HCT116 (cell line): ENCODE measurements around the gene ARHGAP42. TPM values are rescaled to one million over a fixed set of nuclear protein-coding genes. Genes with fewer than 3 reads are reported as not detected.

Experiments used
- ATAC-seq: fragments of 200-7000 bp; cut with Tn5 transposase; 2 replicates; pipeline ENCODE4 v1.9.1; 2020; ENCODE audit warnings: mild to moderate bottlenecking, moderate library complexity
- BruUV-seq: library from RNA; stranded (reverse); fragments of 400-500 nt; replicated peaks from 2 replicates; lab custom pipeline; 2021; lab: Mats Ljungman, UMichigan
- CTCF ChIA-PET: fragments of 300-600 bp; sonication (Branson Sonifier 250); formaldehyde crosslinking; loops from one replicate; lab custom pipeline; 2021; ENCODE audit warnings: antibody characterized with exemption; lab: Charles Lee
- POLR2A ChIA-PET: fragments of 300-600, 350-600 bp; sonication (Branson Sonifier 250); formaldehyde crosslinking; loops from one replicate; lab custom pipeline; 2021; ENCODE audit warnings: antibody characterized with exemption; lab: Charles Lee
- RAD21 ChIA-PET, 2 experiments: fragments of 300-600 bp; sonication (Branson Sonifier 250); formaldehyde crosslinking; loops; one replicate each; lab custom pipeline; 2023; ENCODE audit warnings: low total read pairs in 2 of 2; ENCODE audit not compliant: uncharacterized antibody in 2 of 2, unreplicated experiment in 2 of 2, low non-redundant PET in 1 of 2; lab: Charles Lee
- DNase-seq: peaks from one replicate; pipeline ENCODE4 v3.0.0-alpha.2; 2010; ENCODE audit warnings: low read depth, low spot score
- H2AFZ ChIP-seq: fragments of 200-600 bp; shearing (Covaris generic), sonication (generic); 2 replicates; pipeline ENCODE4 v1.6.1; 2017; ENCODE audit warnings: low read depth, mixed run types, mixed read lengths, antibody characterized with exemption, low read length; ENCODE audit not compliant: poor library complexity, severe bottlenecking
- H3K27ac ChIP-seq: 2 replicates; pipeline ENCODE4 v1.5.1; 2012; ENCODE audit warnings: low read depth, low read length
- H3K27me3 ChIP-seq: fragments of 200-600 bp; sonication (generic); 2 replicates; pipeline ENCODE4 v1.6.1; 2016; ENCODE audit warnings: mixed run types, low read length, mixed read lengths; ENCODE audit not compliant: insufficient read depth
- H3K36me3 ChIP-seq, 2 experiments: fragments of 200-500 bp in 1 of 2; fragments of 200-600 bp in 1 of 2; sonication (Bioruptor generic) in 1 of 2; sonication (generic) in 1 of 2; 2 replicates each; pipeline versions ENCODE4 v1.5.1 to v1.6.1; 2014 to 2016; ENCODE audit warnings: low read length in 2 of 2, inconsistent platforms in 1 of 2, mixed read lengths in 1 of 2, mixed run types in 1 of 2; ENCODE audit not compliant: insufficient read depth in 2 of 2, control insufficient read depth in 1 of 2
- H3K4me1 ChIP-seq, 2 experiments: fragments of 200-600 bp in 1 of 2; sonication (generic) in 1 of 2; 2 replicates each; pipeline versions ENCODE4 v1.5.1 to v1.6.1; 2012 to 2017; ENCODE audit warnings: low read length in 2 of 2, inconsistent platforms in 1 of 2, mild to moderate bottlenecking in 1 of 2, mixed read lengths in 1 of 2, mixed run types in 1 of 2, moderate library complexity in 1 of 2; ENCODE audit not compliant: insufficient read depth in 2 of 2, control insufficient read depth in 1 of 2
- H3K4me2 ChIP-seq: fragments of 200-600 bp; sonication (generic); 2 replicates; pipeline ENCODE4 v1.6.1; 2017; ENCODE audit warnings: mixed run types, low read length, mixed read lengths
- H3K4me3 ChIP-seq, 2 experiments: fragments of 200-600 bp in 1 of 2; sonication (generic) in 1 of 2; replicated peaks in 1 of 2; 2 replicates each; pipeline ENCODE4 v1.5.1; 2011 to 2016; ENCODE audit warnings: low read length in 2 of 2, control low read depth in 1 of 2, low read depth in 1 of 2, mild to moderate bottlenecking in 1 of 2, mixed read lengths in 1 of 2, mixed run types in 1 of 2
- H3K79me2 ChIP-seq: fragments of 200-600 bp; sonication (generic); 2 replicates; pipeline ENCODE4 v1.6.1; 2017; ENCODE audit warnings: mild to moderate bottlenecking, mixed run types, low read length, moderate library complexity, mixed read lengths; ENCODE audit not compliant: insufficient read depth
- H3K9ac ChIP-seq: fragments of 200-600 bp; sonication (generic); 2 replicates; pipeline ENCODE4 v1.6.1; 2016; ENCODE audit warnings: low read length, mixed read lengths
- H3K9me2 ChIP-seq: fragments of 200-600 bp; sonication (generic), shearing (Covaris generic); 2 replicates; pipeline ENCODE4 v1.6.1; 2017; ENCODE audit warnings: mixed run types, mild to moderate bottlenecking, moderate library complexity; ENCODE audit not compliant: insufficient read depth
- H3K9me3 ChIP-seq, 2 experiments: fragments of 200-500 bp in 1 of 2; fragments of 200-600 bp in 1 of 2; sonication (Bioruptor generic) in 1 of 2; sonication (generic) in 1 of 2; 2 replicates each; pipeline ENCODE4 v1.6.1; 2014 to 2017; ENCODE audit warnings: low read length in 2 of 2, mixed read lengths in 2 of 2, inconsistent platforms in 1 of 2, low read depth in 1 of 2, mild to moderate bottlenecking in 1 of 2, mixed run types in 1 of 2, moderate library complexity in 1 of 2; ENCODE audit not compliant: control insufficient read depth in 1 of 2, insufficient read depth in 1 of 2
- H4K20me1 ChIP-seq: fragments of 200-600 bp; sonication (generic), shearing (Covaris generic); 2 replicates; pipeline ENCODE4 v1.6.1; 2017; ENCODE audit warnings: mixed run types, mild to moderate bottlenecking, moderate library complexity; ENCODE audit not compliant: insufficient read depth
- CBX3 ChIP-seq: IDR thresholded peaks from 2 replicates; pipeline ENCODE4 v1.6.1; 2012; ENCODE audit warnings: low read depth
- CEBPB ChIP-seq: IDR thresholded peaks from 2 replicates; pipeline ENCODE4 v1.6.1; 2012; ENCODE audit warnings: low read depth
- EGR1 ChIP-seq: IDR thresholded peaks from 2 replicates; pipeline ENCODE4 v1.6.1; 2012; ENCODE audit warnings: low read depth
- ELF1 ChIP-seq: IDR thresholded peaks from 2 replicates; pipeline ENCODE4 v1.6.1; 2012; ENCODE audit warnings: low read depth, borderline replicate concordance
- EZH2 ChIP-seq: fragments of 200-600 bp; sonication (generic); IDR thresholded peaks from 2 replicates; pipeline ENCODE4 v1.6.1; 2017; ENCODE audit warnings: antibody characterized with exemption, mixed run types
- FOSL1 ChIP-seq: IDR thresholded peaks from 2 replicates; pipeline ENCODE4 v1.6.1; 2012; ENCODE audit warnings: low read depth
- JUND ChIP-seq: IDR thresholded peaks from 2 replicates; pipeline ENCODE4 v1.6.1; 2012
- POLR2A ChIP-seq: IDR thresholded peaks from 2 replicates; pipeline ENCODE4 v1.7.0; 2011; ENCODE audit warnings: borderline replicate concordance; ENCODE audit not compliant: insufficient read depth, insufficient read length; ENCODE audit errors: extremely low read depth
- POLR2AphosphoS5 ChIP-seq: IDR thresholded peaks from 2 replicates; pipeline ENCODE4 v1.6.1; 2011; ENCODE audit warnings: mild to moderate bottlenecking, low read depth, low read length, moderate library complexity
- RAD21 ChIP-seq: IDR thresholded peaks from 2 replicates; pipeline ENCODE4 v1.6.1; 2012; ENCODE audit warnings: low read depth, mild to moderate bottlenecking
- SIN3A ChIP-seq: IDR thresholded peaks from 2 replicates; pipeline ENCODE4 v1.6.1; 2012; ENCODE audit warnings: low read depth
- SP1 ChIP-seq: IDR thresholded peaks from 2 replicates; pipeline ENCODE4 v1.6.1; 2012; ENCODE audit warnings: low read depth
- SRF ChIP-seq: IDR thresholded peaks from 2 replicates; pipeline ENCODE4 v1.6.1; 2012; ENCODE audit warnings: low read depth
- TCF7L2 ChIP-seq: IDR thresholded peaks from 2 replicates; pipeline ENCODE4 v1.7.0; 2011; ENCODE audit warnings: borderline replicate concordance, inconsistent platforms; ENCODE audit not compliant: insufficient read depth, insufficient read length; ENCODE audit errors: extremely low read depth
- YY1 ChIP-seq: IDR thresholded peaks from 2 replicates; pipeline ENCODE4 v1.6.1; 2011; ENCODE audit warnings: low read length, low read depth, moderate library complexity, mild to moderate bottlenecking; ENCODE audit not compliant: insufficient replicate concordance; ENCODE audit errors: extremely low read depth
- ZFX ChIP-seq: fragments of 450-650 bp; IDR thresholded peaks from 2 replicates; pipeline ENCODE4 v1.6.1; 2017
- ZNF274 ChIP-seq: fragments of 200-500 bp; sonication (Bioruptor generic); IDR thresholded peaks from 2 replicates; pipeline ENCODE4 v1.6.1; 2014; ENCODE audit warnings: mild to moderate bottlenecking, low read depth, low read length, inconsistent platforms
- intact Hi-C: fragments of 100-400 bp; cut with micrococcal nuclease; formaldehyde crosslinking; loops from 2 replicates; pipeline ENCODE4 v1.10.0; 2022
- total RNA-seq: library from RNA; stranded (reverse); gene quantifications from one replicate; pipeline ENCODE4 v1.2.1, GENCODE V29; 2021; ENCODE audit not compliant: unreplicated experiment
- TF ChIP-seq, protein P1 (sequence below): IDR thresholded peaks from 2 replicates; pipeline ENCODE4 v1.6.1; 2011; ENCODE audit warnings: mild to moderate bottlenecking, low read length, moderate library complexity; ENCODE audit not compliant: insufficient replicate concordance; ENCODE audit errors: extremely low read depth
- TF ChIP-seq, protein P2 (sequence below), 3 experiments: fragments of 200-600 bp in 1 of 3; sonication (generic) in 1 of 3; IDR thresholded peaks in 2 of 3; conservative IDR thresholded peaks in 1 of 3; 2 replicates each; pipeline ENCODE4 v1.5.1; 2012 to 2017; ENCODE audit warnings: low read depth in 2 of 3, low read length in 2 of 3, antibody characterized with exemption in 1 of 3, borderline replicate concordance in 1 of 3, control low read depth in 1 of 3, mild to moderate bottlenecking in 1 of 3, mixed read lengths in 1 of 3, mixed run types in 1 of 3, moderate library complexity in 1 of 3; ENCODE audit not compliant: insufficient read depth in 1 of 3
- TF ChIP-seq, protein P3 (sequence below): IDR thresholded peaks from 2 replicates; pipeline ENCODE4 v1.6.1; 2012
- TF ChIP-seq, protein P4 (sequence below): IDR thresholded peaks from 2 replicates; pipeline ENCODE4 v1.6.1; 2012

The ARHGAP42 gene
- total RNA-seq, 1 experiment from 2014 or later: 12.3 TPM

DNA sequence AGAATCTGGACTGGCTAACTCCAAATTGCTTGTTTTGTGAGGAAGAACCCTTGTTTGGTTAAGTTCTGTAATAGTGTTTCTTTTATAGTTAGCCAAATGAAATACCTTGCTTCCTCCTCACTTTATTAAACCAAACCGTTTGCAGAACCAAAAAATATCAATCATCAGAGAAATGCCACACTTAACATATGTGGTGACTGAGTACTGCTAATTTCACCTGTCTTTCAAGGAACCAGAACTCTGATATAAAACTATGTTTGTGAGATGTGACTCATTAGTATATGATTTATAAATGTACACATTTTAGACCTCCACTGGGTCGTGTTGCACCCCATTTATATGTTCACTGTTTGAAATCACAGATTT lies 322.6 kb downstream of the ARHGAP42 start (continued):
- TF ChIP-seq, protein P1, sequence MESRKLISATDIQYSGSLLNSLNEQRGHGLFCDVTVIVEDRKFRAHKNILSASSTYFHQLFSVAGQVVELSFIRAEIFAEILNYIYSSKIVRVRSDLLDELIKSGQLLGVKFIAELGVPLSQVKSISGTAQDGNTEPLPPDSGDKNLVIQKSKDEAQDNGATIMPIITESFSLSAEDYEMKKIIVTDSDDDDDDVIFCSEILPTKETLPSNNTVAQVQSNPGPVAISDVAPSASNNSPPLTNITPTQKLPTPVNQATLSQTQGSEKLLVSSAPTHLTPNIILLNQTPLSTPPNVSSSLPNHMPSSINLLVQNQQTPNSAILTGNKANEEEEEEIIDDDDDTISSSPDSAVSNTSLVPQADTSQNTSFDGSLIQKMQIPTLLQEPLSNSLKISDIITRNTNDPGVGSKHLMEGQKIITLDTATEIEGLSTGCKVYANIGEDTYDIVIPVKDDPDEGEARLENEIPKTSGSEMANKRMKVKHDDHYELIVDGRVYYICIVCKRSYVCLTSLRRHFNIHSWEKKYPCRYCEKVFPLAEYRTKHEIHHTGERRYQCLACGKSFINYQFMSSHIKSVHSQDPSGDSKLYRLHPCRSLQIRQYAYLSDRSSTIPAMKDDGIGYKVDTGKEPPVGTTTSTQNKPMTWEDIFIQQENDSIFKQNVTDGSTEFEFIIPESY: no peak
- no peak for TF ChIP-seq YY1
- no peak for TF ChIP-seq CBX3

DNA sequence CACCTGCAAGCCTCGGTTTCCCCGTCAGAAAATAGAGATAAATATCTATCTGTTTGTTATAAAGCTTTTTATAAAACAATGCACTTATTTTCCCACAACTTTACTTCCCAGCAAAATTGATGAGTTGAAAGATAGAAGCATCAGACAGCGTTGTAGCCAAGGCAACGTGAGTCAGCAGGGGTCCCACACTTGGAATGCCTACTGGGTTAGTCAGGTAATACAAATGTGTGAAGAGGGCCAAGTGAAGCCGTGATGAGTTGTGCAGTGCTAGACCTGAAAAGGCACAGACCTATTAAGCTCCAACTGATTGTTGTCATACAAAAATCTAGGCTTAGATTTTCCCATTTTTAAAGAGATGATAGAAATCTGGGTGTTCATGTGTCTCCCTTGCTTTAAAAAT lies 323.8 kb downstream of the ARHGAP42 start:
- no TSS peak for BruUV-seq
- TF ChIP-seq POLR2A (no peak), SP1 (no peak), SIN3A (no peak), CBX3 (no peak), JUND (no peak), RAD21 (no peak), ZFX (no peak), CEBPB (no peak), ZNF274 (no peak), SRF (no peak), TCF7L2 (no peak), ELF1 (no peak), EGR1 (no peak), POLR2AphosphoS5 (no peak), FOSL1 (no peak), EZH2 (no peak)
- TF ChIP-seq, protein P2, sequence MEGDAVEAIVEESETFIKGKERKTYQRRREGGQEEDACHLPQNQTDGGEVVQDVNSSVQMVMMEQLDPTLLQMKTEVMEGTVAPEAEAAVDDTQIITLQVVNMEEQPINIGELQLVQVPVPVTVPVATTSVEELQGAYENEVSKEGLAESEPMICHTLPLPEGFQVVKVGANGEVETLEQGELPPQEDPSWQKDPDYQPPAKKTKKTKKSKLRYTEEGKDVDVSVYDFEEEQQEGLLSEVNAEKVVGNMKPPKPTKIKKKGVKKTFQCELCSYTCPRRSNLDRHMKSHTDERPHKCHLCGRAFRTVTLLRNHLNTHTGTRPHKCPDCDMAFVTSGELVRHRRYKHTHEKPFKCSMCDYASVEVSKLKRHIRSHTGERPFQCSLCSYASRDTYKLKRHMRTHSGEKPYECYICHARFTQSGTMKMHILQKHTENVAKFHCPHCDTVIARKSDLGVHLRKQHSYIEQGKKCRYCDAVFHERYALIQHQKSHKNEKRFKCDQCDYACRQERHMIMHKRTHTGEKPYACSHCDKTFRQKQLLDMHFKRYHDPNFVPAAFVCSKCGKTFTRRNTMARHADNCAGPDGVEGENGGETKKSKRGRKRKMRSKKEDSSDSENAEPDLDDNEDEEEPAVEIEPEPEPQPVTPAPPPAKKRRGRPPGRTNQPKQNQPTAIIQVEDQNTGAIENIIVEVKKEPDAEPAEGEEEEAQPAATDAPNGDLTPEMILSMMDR (IDR thresholded peaks at IDR 0.05 in 2 of 3, conservative IDR thresholded peaks at IDR 0.05 in 1 of 3; ENCODE audit: borderline replicate concordance in 1 of 3, insufficient read depth in 1 of 3, low read depth in 2 of 3, low read length in 2 of 3): no peak
- TF ChIP-seq, protein P3, sequence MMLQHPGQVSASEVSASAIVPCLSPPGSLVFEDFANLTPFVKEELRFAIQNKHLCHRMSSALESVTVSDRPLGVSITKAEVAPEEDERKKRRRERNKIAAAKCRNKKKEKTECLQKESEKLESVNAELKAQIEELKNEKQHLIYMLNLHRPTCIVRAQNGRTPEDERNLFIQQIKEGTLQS: no peak
- TF ChIP-seq, protein P4, sequence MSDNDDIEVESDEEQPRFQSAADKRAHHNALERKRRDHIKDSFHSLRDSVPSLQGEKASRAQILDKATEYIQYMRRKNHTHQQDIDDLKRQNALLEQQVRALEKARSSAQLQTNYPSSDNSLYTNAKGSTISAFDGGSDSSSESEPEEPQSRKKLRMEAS: no peak
- TF ChIP-seq, protein P1: no peak
- ChIA-PET RAD21 (no interaction called here), CTCF (no interaction called here), POLR2A (no interaction called here)
- Histone ChIP-seq H3K27me3 (no peaks in the 10 kb centered on the region), H3K4me2 (no peak overlapping the region), H3K36me3 (no peaks in the 10 kb centered on the region), H3K9me3 (no peaks in the 10 kb centered on the region), H3K27ac (no peak overlapping the region), H3K9me2 (no peaks in the 10 kb centered on the region; the same call in 1 of the 2 replicates), H4K20me1 (no peaks in the 10 kb centered on the region), H3K79me2 (no peaks in the 10 kb centered on the region), H3K9ac (no peak overlapping the region), H3K4me3 (no peak overlapping the region), H3K4me1 (no peaks in the 10 kb centered on the region), H2AFZ (no peak overlapping the region)
- DNase-seq (no peak), ATAC-seq (no peak)
- intact Hi-C loops: no loop called here
